CD4-positive, alpha-beta T cell treated with Interleukin-6 at 100 ng/mL for 8 hours (primary cell): ENCODE data around the gene ATP8B3.

Experiments used
- DNase-seq: peaks from one replicate; pipeline ENCODE4 v3.0.0-alpha.2; 2020; ENCODE audit warnings: mixed read lengths, low spot score

ATP8B3 gene

GRCh38 chr19:1851654-1852580, 39.8 kb upstream of the ATP8B3 start:
- peak; percentile 68 for DNase-seq

GRCh38 chr19:1850809-1851653, 39.0 kb upstream of the ATP8B3 start:
- no peak for DNase-seq

GRCh38 chr19:1849886-1850398, 37.9 kb upstream of the ATP8B3 start:
- DNase-seq: no peak

GRCh38 chr19:1849132-1849474, 37.0 kb upstream of the ATP8B3 start:
- DNase-seq: no peak

GRCh38 chr19:1848399-1849131, 36.5 kb upstream of the ATP8B3 start, which contains the start of gene REXO1:
Gene REXO1, minus strand, starts transcription at chr19:1848483. Its CDS starts 125 bp downstream, at chr19:1848358.
- DNase-seq: peak; percentile 96

- DNase-seq: no peak
Measured at GRCh38 chr19:1847684-1848398, 35.8 kb upstream of the ATP8B3 start.

- DNase-seq: no peak
Measured at GRCh38 chr19:1847348-1847683, 35.2 kb upstream of the ATP8B3 start.

- DNase-seq: no peak
Measured at GRCh38 chr19:1846517-1847204, 34.6 kb upstream of the ATP8B3 start.

GRCh38 chr19:1845642-1846041, 33.6 kb upstream of the ATP8B3 start:
- DNase-seq: no peak

- DNase-seq: no peak
Measured at GRCh38 chr19:1845125-1845515, 33.0 kb upstream of the ATP8B3 start.

GRCh38 chr19:1844513-1845124, 32.5 kb upstream of the ATP8B3 start:
- DNase-seq: no peak

- DNase-seq: no peak
Measured at GRCh38 chr19:1843646-1844394, 31.7 kb upstream of the ATP8B3 start.

- no peak for DNase-seq
Measured at GRCh38 chr19:1843116-1843515, 31.0 kb upstream of the ATP8B3 start.

GRCh38 chr19:1841209-1841924, 29.3 kb upstream of the ATP8B3 start:
- DNase-seq: no peak

GRCh38 chr19:1840541-1841115, 28.6 kb upstream of the ATP8B3 start:
- DNase-seq: no peak

GRCh38 chr19:1839658-1840540, 27.8 kb upstream of the ATP8B3 start:
- DNase-seq: no peak

GRCh38 chr19:1837625-1838105, 25.6 kb upstream of the ATP8B3 start:
- DNase-seq: no peak

- DNase-seq: no peak
Measured at GRCh38 chr19:1837222-1837565, 25.1 kb upstream of the ATP8B3 start.
